Iris pigment epithelial cell (primary cell): Measurements from ENCODE around the gene CDH7.

Source experiments
- DNase-seq: peaks from one replicate; pipeline ENCODE4 v3.0.0-alpha.2; 2011; ENCODE audit warnings: low read depth

The CDH7 gene

DNA sequence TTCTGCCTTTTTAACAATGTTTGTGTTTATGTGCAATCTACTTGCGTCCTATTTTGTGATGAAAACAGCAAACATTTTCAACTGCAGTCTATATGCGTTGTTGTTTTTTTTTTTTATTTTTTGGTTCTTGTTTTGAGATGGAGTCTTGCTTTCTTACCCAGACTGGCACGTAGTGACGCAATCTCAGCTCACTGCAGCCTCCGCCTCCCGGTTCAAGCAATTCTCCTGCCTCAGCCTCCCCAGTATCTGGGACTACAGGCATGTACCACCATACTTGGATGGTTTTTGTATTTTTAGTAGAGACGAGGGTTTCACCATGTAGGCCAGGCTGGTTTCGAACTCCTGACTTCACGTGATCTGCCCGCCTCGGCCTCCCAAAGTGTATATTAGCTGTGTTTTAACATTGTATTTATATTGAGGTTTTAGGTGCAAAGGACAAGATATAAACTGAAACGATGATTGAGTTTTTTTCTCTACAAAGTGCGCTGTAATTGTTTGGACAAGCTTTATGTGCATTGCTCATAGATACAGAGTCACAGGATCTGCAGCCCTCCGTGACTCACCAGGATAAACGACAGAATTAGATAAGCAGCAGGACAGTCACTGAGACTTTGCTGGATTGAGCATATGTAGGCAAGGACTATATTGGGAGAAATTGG lies 17.4 kb downstream of the CDH7 start:
- DNase-seq, result no peak

DNA sequence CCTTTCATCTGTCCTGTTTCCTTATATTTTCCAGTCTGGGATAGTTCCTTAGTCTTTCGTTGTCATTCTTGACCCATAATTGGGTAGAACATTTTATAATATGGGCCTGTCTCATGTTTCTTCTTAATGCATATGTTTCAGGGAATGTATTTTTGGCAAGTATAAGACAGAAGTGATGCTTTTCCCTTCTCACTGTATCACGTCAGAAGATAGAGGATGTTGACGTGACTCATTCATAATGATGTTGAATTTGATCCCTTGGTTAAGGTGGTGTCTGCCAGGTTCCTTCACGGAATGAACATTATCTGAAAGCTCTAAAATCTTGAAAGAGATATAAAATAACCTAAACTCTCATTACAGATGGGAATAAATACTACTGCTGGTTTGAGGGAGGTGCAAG lies 18.8 kb downstream of the CDH7 start:
- no peak for DNase-seq

DNA sequence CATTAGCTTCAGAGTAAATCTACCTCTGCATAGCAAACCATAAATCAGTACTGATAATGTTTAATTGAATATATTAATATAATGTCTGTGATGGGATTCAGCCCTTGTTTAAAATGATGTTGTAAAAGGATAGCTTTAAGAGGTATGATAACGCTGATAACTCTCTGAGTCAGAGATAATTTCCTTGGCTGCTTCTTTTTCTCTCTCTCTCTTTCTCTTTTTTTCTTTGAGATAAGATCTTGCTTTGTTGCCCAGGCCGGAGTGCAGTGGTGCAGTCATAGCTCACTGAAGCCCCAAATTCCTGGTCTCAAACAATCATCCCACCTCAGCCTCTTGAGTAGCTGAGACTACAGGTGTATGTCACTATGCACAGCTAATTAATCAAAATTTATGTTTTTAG lies 35.7 kb downstream of the CDH7 start:
- no peak for DNase-seq

DNA sequence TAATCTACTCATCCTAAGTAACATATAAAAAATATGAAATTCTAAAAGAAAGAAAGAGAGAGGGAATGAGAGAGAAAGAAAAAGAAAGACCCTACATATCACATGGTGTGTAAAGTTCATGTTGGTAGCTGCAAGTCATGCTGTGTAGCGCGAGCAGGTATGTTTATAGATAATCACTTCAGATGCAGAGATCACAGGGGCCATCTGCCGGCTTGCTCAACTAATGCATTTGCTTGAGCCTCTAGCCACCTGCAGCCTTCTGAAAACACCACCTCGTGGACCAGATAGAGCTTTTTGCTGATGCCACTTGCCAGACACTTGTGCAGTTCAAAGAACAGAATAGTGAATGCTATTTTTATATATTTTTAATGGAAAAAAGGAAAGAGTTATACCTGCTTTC lies 37.6 kb downstream of the CDH7 start:
- no peak for DNase-seq

DNA sequence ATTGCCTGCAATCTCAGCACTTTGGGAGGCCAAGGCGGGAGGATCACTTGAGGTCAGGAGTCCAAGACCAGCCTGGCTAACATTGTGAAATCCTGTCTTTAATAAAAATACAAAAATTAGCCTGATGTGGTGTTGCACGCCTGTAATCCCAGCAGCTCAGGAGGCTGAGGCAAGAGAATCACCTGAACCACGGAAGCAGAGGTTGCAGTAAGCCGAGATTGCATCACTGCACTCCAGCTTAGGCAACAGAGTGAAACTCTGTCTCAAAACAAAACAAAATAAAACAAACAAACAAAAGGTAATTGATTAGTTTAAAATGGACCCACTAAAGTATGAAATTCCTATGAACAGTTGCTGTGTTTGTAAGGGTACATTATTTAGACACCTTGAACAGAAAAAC lies 39.8 kb downstream of the CDH7 start:
- no peak for DNase-seq

DNA sequence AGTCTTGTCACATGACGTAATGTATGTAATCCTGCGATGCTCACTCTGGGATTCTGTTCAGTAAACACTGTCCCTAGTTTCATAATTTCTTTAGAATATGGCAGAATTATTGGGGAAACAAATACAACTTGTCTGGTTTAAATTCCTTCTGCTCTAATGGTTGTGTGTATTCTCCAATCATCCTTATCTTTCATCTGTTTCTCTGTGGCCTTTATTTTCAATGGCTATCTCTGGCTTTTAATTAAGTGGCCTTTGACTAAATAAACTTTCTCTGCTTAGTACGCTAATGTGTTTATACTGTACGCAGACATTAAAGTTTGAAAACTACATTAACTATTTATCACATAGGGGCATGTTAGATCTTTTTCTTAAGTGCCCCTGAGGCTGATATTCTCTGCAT lies 40.9 kb downstream of the CDH7 start:
- no peak for DNase-seq

DNA sequence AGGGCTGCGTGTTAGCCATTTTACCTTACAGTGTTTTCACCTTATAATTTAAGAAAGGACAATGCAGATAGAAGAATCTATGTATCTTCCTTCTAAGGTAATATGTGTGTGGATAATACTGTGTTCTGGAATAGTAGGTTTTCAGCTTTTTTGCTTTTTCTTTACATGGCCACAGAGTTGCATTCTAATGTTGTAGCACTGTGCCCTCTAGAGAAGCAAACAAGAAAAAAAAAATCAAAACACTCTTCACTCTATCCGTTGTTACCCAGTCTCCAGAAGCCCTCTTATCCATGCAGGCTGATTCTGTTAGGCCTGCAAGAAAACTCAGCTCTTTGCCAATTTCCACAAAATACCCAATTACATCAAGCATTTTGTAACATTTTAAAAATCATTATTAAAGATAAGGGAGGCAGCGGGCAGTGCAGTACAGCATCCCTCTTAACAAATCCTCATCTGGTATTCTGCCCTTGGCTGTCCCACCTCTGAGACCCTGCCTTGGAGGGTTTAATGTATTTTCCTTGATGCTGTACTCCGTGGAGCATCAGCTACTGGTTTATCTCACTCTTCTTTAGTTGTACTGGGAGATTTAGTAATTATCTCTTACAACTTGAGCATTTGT lies 41.8 kb downstream of the CDH7 start:
- no peak for DNase-seq

DNA sequence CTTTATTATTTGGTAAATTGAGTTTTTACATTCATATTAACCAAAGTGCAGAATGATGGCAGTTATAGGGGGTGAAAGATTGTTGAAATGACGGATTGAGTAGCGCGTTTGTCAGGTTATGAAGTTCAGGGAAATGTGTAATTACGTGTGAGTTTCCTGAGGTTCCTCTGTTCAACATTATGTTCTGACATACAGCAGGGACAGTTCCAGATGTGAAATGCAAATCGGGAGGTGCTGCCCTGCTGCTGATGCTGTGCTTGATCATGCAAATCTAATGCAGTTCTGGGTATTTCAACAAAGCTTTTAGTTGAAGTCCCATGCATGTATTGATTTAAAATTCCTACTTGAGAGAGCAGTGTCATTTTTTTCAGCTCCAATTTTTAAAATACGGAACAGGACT lies 57.9 kb downstream of the CDH7 start:
- no peak for DNase-seq

DNA sequence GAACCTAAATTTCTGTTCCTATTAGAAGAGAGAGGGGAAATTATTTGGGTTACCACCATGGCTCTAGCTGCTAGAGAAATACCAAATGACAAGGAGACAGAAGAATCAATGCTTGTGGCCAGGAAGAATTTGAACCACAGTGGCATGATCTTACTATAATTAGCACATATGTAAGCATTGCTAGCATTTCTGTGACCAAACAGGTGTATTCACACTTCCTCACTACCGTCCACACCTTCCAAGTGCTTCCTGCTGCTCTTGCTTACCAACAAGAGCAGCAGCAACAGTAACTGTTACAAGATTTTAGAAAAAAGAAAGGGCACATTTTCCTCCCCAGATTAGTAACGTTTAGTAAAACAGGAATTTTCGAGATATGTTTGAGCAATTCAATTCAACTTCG lies 60.5 kb downstream of the CDH7 start:
- no peak for DNase-seq

DNA sequence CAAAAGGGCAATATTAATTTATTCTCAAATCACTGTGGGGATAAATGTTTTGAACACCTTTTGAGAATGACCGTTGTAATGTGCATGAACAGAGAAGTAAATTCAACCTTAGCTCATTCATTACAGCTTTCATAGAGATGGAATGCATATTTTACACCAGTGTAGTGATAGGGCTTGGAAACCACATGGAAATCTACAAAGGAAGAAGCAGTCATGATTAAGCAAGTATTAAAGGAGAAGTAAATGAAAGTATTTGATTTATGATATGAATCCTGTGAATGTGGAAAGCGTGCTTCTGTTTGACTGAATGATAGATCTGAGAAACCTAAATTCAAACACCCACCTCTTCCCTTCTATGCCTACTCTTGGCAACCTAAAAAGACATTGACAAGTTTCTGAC lies 64.7 kb downstream of the CDH7 start:
- no peak for DNase-seq

DNA sequence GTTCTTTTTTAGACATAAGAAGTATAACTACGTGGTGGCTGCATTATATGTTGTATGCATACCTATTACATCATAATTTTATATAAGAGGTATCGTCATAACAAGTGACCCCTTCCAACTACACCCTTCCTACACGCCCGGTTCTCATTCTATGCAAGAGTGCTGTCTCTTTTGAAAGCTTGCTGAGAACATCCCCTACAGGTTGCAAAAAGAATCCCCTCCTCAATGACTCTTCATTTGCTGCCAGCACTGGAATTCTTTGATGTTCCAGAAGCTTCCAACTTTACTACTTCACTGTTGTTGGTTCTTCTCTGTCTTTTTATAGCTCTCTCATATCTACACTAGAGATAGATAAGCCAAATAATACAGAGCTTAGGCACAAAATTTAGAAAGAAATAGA lies 66.4 kb downstream of the CDH7 start:
- DNase-seq, result no peak

DNA sequence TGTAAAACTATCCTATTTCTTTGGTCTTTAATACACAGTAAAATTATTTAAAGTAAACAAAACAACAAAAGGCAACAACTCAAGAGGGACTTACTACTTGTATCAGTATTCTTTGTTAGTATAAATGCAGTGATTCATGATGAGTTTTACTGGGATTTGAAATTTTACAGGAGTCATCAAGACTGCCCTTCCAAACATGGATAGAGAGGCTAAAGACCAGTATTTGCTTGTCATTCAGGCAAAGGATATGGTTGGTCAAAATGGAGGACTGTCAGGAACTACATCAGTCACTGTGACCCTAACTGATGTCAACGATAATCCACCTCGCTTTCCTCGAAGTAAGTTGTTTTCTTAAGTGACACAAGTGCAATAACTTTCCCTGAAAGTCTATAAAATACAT lies 71.1 kb downstream of the CDH7 start:
- DNase-seq, result no peak

DNA sequence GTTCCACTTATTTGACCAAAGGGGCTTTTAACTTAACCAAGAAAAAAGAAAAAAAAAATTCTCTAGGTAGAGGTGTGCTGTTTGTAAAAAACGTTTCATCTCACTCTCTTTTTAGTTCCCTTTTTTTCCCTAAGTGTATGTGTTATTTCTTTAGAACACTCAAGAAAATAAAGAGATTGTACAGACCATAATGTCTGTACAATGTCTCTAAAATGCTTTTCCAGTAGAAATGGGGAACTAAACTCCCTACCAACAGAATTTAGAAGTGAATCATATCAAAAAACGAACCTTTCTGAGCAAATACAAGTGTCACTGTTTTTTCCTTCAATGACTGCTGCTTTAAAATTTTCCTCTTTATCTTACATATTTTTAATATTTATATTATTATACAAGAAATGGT lies 72.0 kb downstream of the CDH7 start:
- DNase-seq, result no peak

DNA sequence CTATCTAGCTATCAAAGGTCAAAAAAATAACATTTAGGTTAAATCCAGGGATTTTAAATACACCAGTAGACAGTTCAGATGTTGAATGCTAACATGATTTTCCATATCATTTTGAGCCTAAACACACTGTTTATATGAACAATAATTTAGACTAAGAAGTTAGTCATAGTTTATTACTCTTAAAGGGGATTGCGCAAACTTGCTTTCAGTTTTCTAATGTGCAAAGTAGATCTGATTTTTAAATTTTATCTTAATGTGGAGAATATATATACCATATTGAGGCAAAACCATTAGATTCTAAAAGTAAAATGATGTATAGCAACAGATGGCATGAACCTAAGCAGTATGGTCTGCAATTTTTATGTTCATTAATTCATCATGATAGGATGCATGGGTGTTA lies 76.6 kb downstream of the CDH7 start:
- DNase-seq, result no peak

DNA sequence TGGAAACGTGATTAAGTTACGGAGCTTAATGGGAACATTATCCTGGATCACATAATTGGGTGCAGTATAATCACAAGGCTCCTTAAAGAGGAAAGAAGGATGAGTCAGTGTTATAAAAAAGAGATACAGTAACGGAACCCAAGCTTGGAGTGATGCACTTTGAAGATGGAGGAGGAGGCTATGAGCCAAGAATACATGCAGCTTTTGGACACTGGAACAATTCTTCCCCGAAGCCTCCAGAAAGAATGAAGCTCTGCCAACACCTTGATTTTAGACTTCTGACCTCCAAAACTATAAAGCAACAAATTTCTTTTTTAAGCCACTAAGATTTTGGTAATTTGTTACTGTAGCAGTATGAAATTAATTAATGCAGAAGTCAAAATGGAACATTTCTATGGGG lies 85.1 kb downstream of the CDH7 start:
- DNase-seq, result no peak

DNA sequence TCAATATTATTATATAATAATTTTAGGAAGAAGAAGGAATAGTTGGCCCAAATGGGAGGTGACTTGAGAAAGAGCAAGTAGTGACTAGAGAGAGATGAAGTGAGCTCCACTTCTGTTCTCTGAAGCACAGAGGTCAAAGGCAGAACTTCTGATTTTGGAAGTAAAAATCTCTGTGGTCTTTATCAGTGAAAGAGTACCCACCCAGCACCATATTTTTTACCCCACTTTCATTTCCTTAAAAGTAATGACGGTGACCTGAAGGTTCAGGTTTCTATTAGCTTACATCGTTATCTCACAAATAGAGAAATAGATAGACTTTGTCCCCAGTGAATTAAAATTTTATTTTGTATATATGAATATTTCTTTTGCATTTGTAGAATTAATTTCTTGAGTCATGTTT lies 95.3 kb downstream of the CDH7 start:
- no peak for DNase-seq

DNA sequence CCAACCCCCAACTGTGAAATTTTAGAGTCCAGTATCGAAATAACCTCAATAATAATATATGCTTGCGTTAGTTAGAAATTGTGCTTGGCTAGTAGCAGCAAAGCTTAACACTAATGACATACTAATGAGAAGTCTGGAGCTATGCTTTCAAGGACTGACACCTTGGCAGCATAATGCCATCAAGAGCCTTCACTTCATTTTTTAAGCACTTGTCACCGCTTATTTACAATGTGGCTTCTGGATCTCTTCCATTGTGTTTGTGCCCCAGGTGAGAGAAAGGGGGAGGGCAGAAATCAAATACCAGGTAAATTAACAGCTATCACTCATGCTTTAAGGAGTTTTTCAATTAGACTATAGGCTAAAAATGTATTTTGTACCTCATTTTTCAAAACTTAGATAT lies 101.5 kb downstream of the CDH7 start:
- no peak for DNase-seq

DNA sequence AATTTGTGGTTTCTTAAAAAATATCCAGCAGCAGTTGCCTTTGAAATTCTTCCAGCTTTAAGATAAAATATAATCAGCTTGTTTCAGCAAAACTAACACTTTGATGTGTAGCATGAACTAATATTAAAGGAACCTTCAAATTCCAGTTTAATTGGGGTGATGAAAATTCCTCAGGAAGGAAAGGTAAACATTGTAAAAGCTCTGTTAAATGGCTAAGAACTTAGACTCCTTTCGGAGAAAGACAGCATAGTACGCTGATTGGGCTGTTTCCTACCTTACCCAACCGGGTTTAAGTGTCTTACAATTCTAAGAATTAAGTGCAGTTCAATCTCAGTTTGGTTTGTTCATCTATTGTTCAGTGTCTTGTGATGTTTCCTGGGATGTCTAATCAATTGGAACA lies 108.3 kb downstream of the CDH7 start:
- no peak for DNase-seq

DNA sequence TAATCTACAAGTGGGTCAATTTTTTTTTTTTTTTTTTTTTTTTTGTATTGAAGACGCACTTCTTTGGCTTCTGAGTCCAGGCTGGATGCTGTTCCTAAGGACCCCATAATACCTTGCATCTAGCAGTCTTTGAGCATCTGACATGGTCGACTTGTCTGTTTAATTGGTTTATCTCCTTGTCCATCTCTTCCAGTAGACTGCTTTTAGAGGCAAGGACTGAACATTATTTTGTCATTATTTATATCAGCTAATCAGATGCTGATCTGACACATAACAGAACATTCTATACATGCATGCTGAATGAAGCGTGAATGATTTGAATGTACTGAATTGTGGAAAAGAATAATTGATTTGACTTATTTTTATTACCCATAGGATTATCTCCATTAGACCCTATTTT lies 118.7 kb downstream of the CDH7 start:
- no peak for DNase-seq

DNA sequence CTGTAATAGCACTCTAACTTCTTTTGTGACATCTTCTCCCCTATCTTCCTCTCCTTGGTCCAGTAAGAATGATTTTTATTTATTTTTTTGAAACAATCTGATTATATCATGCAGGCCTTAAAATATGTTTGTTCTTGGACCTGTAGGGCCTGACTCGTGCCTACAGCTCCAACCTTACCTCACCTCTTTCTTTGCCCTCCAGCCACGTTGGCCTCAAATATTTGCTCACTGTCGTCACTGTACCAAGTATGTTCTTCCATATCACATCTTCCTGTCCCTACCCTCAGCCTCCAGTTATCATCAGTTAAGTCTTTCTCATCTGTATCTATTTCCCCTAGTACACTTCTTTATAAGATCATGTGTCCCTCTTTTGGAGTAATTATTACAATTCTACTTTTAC lies 125.5 kb downstream of the CDH7 start:
- no peak for DNase-seq

DNA sequence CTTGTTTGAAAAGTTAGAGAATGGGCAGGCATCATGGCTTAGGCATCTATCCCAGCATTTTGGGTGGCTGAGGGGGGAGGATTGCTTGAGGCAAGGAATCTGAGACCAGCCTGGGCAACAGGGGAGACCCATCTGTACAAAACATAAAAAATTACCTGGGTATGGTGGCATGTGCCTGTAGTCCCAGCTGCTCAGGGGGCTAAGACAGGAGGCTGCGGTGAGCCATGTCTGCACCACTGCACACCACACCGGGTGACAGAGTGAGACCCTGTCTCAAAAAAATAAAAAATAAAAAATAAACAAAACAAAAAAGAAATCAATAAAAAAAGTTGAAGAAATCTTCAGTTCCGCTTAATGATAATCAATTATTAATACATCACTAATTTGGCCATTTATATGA lies 146.5 kb downstream of the CDH7 start:
- DNase-seq, result no peak

DNA sequence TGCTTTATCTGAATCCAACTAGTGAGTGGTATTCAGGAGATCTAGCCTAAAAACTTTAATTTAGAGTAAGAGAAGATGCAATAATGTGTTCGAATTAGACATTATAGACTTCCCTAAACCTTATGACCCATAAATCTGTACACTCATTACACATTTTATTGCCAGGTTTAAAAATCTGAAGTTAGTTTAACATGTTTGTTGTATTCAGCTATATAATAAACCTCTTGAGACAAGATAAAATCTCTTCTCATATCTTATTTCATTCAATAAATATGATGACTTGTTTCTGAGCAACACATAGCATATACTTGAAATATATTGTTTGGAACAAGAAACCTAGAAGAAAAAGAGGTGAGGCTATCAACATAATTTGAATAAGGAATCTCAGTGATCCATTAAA lies 150.7 kb downstream of the CDH7 start:
- no peak for DNase-seq

DNA sequence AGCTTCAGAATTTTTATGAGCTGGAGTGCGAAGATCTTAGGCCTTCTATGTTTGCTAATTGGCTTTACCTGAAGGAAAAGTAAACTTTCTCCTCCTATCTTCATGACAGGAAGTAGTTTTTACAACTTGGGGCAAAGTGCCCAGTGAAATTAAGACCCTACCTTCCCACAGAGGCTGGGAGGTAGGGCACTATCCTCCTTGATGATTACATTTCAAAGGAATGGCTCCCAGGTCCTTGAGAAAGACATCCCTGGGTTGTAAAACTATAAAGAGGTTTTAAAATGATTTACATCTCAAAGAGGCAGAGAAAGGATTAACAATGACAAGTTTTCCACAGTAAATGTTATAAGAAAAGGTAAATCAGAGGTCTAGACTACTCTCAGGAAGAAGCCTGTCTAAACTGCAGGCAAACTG lies 155.8 kb downstream of the CDH7 start:
- no peak for DNase-seq

DNA sequence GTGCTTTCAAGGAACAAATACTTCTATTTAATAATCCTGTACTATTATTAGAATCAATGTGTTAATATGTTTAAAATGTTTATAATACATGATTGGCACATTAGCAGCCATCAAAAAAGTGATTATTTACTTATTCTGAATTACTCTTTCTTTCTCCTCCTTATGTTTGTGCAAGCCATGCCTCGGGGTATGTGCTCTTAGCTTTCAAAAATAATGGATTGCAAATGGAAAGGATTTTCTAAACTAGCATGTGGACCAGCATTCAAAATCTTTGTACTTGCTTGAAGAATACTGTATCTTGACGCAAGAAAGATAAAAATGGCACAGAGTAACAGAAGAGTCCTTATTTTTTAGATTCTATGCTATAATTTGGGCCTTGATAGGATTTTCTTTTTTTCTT lies 156.5 kb downstream of the CDH7 start:
- DNase-seq, result no peak

DNA sequence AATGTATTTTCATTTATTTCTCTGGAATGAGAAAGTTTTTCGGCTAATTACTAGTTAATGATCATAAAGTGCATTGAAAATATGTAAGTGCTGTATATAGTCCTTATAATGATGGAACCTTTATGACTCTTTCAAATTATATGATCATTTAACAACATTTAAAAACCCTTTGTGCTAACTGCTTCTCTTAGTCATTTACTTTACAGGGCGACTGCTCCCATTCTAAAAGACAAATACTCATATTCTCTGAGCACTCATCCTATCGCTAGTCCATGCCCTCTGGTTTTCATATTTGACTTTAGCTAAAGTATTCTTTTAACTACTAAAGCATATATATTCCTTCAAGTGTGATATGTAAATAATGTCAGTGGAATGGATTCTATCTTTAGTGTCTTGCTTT lies 168.2 kb downstream of the CDH7 start:
- DNase-seq, result no peak
